Natural killer cell treated with Interleukin-12 subunit alpha and Interleukin-12 subunit beta and Interleukin-15 and Interleukin-18, amount 100 ng/mL, for 72 hours (primary cell): Measurements from ENCODE around the gene EXOG. TPM values are rescaled to one million over a fixed set of nuclear protein-coding genes. Genes with fewer than 3 reads are reported as not detected.

Source experiments
- ATAC-seq, 2 donors: fragments of 150-1000 bp; cut with Tn5 transposase in 1 of 2; sonication (Bioruptor Pico), chemical (Tn5 transposase) in 1 of 2; 2 replicates each; pipeline ENCODE4 v1.10.0; 2021
- DNase-seq: peaks from one replicate; pipeline ENCODE4 v3.0.0; 2022; ENCODE audit warnings: low spot score
- H3K27ac Mint-ChIP-seq, 2 donors: 1 replicate in 1 of 2; 2 replicates in 1 of 2; pipeline ENCODE4 v1.8.0; 2022; ENCODE audit warnings: mixed read lengths in 2 of 2, mild to moderate bottlenecking in 1 of 2, moderate library complexity in 1 of 2
- H3K27me3 Mint-ChIP-seq, 2 donors: 1 replicate in 1 of 2; 2 replicates in 1 of 2; pipeline ENCODE4 v1.8.0; 2022; ENCODE audit warnings: mixed read lengths in 2 of 2
- H3K36me3 Mint-ChIP-seq: one replicate; pipeline ENCODE4 v1.8.0; 2022; ENCODE audit warnings: mixed read lengths
- H3K4me1 Mint-ChIP-seq, 2 donors: 1 replicate in 1 of 2; 2 replicates in 1 of 2; pipeline ENCODE4 v1.8.0; 2022; ENCODE audit warnings: low read depth in 2 of 2, mixed read lengths in 2 of 2, mild to moderate bottlenecking in 1 of 2
- H3K4me3 Mint-ChIP-seq: one replicate; pipeline ENCODE4 v1.8.0; 2022; ENCODE audit warnings: mixed read lengths
- H3K9me3 Mint-ChIP-seq: 2 replicates; pipeline ENCODE4 v1.8.0; 2022; ENCODE audit warnings: mixed read lengths
- total RNA-seq, 2 donors: library from RNA; stranded (reverse); gene quantifications; one replicate each; pipeline ENCODE4 v1.2.3, GENCODE V29; 2022

The EXOG gene
- total RNA-seq, 2 donors from 2014 or later: 33.6 to 36.3 TPM

DNA sequence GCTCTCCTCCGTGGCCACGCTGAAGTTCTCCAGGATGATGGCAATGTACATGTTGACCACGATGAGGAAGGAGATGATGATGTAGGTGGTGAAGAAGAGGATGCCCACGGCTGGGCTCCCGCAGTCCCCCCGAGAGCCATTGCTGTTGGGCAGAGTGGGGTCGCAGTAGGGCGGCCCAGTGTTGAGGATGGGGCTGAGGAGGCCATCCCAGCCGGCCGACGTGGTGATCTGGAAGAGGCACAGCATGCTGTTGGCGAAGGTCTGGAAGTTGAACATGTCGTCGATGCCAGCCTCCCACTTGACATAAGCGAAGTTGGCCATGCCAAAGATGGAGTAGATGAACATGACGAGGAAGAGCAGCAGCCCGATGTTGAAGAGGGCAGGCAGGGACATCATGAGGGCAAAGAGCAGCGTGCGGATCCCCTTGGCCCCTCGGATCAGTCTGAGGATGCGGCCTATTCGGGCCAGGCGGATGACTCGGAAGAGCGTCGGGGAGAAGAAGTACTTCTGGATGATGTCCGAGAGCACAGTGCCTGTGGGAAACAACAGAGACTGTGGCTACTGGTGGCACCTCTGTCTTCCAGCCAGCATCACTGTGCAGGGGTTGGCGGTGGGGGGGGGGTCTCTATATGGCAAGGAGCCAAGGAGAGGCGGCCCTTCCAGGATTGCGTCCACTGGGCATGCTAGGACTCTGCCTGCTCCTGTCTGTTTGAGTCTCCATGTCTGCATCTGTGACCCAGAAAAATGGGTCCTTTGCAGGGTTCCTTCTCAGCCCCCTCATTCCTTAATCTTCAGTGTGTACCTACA is 55.1 kb downstream of the EXOG start:
- no peak for ATAC-seq
- no peak overlapping the region for H3K4me3 Mint-ChIP-seq
- no peaks in the 10 kb centered on the region for H3K9me3 Mint-ChIP-seq
- peaks cover 0 to 4% of the 10 kb centered on the region in 2 donors for H3K27me3 Mint-ChIP-seq
- no peak overlapping the region for H3K27ac Mint-ChIP-seq
- no peaks in the 10 kb centered on the region for H3K4me1 Mint-ChIP-seq
- DNase-seq: no peak
- no peaks in the 10 kb centered on the region for H3K36me3 Mint-ChIP-seq

DNA sequence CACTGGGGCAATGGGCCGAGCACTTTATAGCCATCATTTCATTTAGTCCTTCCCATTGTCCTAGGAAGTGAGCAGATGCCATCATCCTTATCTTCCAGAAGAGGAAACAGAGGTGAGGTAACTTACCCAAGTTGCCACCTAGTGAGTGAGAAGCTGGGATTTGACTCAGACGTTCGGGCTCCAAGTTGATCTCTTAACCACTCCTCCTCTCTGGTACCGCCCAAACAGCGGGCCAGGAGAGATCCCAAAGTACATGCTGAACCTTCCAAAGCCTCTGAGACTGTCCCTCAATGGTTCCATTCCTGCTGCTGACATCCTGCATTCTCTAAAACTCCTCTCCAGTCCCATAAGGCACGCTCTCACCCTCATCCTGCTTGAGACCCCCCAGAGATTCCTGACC is 56.2 kb downstream of the EXOG start:
- H3K4me1 Mint-ChIP-seq: no peaks in the 10 kb centered on the region
- peaks cover 0 to 4% of the 10 kb centered on the region in 2 donors for H3K27me3 Mint-ChIP-seq
- H3K27ac Mint-ChIP-seq: no peak overlapping the region
- no peak overlapping the region for H3K4me3 Mint-ChIP-seq
- H3K36me3 Mint-ChIP-seq: no peaks in the 10 kb centered on the region
- no peak for DNase-seq
- no peaks in the 10 kb centered on the region for H3K9me3 Mint-ChIP-seq
- ATAC-seq: no peak

DNA sequence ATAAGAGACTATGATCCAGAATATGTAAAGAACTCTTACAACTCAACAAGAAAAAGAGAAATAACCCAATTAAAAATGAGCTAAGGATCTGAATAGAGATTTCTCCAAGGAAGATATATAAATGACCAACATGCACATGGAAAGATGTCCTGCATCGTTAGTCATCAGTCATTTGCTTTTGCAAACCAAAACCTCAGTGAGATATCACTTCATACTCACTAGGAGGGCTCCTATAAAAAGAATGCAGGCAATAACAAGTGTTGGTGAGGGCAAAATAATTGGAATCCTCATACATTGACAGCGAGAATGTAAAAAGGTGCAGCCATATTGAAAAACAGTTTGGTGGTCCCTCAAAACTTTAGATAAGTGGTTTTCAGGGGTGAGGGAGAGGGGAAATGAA is 56.9 kb downstream of the EXOG start:
- DNase-seq: no peak
- no peak overlapping the region for H3K4me3 Mint-ChIP-seq
- H3K4me1 Mint-ChIP-seq: no peaks in the 10 kb centered on the region
- H3K27ac Mint-ChIP-seq: no peak overlapping the region
- no peaks in the 10 kb centered on the region for H3K36me3 Mint-ChIP-seq
- no peaks in the 10 kb centered on the region for H3K9me3 Mint-ChIP-seq
- ATAC-seq: no peak
- peaks cover 0 to 4% of the 10 kb centered on the region in 2 donors for H3K27me3 Mint-ChIP-seq

DNA sequence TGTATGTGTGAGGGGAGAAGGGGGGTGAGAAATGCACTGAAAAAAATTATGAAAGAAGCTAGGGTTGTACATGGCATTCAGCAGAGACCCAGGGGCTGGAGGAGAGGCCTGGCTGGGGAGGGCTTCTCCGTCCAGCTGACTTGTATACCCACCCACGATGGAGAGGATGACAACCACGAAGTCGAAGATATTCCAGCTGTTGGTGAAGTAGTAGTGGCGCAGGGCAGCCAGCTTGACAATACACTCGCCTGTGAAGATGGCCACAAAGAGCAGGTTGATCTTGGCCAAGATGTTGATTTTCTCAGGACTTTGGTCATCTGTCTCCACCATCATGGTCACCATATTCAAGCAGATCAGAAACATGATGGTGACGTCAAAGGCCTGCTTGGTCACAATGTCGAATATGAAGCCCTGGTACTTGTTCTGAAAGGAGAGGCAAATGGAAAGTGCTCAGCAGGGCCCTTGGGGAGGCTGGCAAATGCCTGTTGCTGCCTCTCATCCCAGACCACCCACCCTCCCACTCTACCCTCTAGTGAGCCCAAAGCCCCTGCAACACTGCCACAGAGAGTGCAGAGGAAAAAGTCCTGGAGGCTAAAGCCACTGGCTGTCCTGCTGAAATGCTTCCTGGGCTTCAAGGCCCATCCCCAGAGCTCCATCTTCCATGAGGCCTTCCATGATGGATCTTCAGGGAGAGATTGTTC is 58.1 kb downstream of the EXOG start:
- no peak for DNase-seq
- Mint-ChIP-seq H3K36me3 (no peaks in the 10 kb centered on the region), H3K9me3 (no peaks in the 10 kb centered on the region), H3K4me1 (no peaks in the 10 kb centered on the region), H3K27me3 (peaks cover 0 to 4% of the 10 kb centered on the region in 2 donors), H3K4me3 (no peak overlapping the region), H3K27ac (no peak overlapping the region)
- no peak for ATAC-seq

DNA sequence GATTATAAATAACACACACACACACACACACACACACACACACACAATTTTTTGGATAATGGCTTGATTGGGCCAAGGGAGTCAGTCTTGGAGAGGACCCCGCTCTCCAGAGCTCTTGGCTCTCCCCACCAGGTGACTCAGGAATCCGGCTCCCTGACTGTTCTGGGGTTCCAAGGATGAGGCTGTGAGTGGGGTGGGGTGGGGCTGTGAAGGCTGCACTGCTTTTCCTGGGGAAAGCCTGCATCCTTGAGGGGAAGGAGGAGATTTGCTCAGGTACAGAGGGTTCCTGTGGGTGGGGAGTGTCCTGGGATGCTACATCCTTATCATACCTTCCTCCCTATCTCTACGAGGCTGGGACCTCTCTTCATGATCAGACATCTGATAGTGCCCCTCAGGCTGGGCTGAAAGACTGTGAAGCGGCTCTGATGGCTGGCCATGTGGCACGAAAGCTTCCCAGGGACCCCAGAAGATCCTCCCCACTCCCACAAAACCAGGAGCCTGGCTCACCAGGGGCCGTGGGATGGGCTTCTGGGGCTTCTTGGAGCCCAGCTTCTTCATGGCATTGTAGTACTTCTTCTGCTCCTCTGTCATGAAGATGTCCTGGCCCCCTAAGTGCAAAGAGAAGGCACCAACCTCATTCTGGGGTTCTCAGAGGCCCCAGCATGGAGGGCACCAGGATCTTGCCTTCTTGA is 59.2 kb downstream of the EXOG start:
- H3K27me3 Mint-ChIP-seq: peaks cover 0 to 4% of the 10 kb centered on the region in 2 donors
- DNase-seq (no peak), ATAC-seq (no peak)

DNA sequence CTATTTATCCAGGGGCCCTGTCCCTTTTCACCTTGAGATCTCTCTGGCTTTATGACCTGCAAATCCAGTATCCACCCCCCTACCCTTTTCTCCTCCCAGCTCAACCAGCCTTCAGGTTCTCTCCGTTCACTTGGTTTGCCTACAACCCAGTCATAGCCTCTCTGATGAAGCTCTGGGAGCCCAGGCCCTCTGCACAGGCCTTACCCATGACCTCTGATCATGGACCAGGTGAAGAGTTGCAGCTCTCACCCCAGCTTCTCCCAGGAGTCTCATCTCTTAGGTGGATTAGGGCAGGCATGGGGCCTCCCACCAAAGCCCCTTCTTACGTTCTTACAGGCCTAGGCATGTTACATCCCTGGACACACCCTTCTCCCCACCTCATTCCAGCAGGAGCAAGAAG is 59.8 kb downstream of the EXOG start:
- Mint-ChIP-seq H3K4me1 (no peaks in the 10 kb centered on the region), H3K36me3 (no peaks in the 10 kb centered on the region), H3K9me3 (no peaks in the 10 kb centered on the region), H3K4me3 (no peak overlapping the region), H3K27ac (no peak overlapping the region), H3K27me3 (peaks cover 0 to 4% of the 10 kb centered on the region in 2 donors)
- DNase-seq: no peak
- ATAC-seq: no peak

More for the DNA sequence above, 59.2 kb downstream of the EXOG start:
- Mint-ChIP-seq H3K36me3 (no peaks in the 10 kb centered on the region), H3K4me1 (no peaks in the 10 kb centered on the region), H3K4me3 (no peak overlapping the region), H3K27ac (no peak overlapping the region), H3K9me3 (no peaks in the 10 kb centered on the region)

DNA sequence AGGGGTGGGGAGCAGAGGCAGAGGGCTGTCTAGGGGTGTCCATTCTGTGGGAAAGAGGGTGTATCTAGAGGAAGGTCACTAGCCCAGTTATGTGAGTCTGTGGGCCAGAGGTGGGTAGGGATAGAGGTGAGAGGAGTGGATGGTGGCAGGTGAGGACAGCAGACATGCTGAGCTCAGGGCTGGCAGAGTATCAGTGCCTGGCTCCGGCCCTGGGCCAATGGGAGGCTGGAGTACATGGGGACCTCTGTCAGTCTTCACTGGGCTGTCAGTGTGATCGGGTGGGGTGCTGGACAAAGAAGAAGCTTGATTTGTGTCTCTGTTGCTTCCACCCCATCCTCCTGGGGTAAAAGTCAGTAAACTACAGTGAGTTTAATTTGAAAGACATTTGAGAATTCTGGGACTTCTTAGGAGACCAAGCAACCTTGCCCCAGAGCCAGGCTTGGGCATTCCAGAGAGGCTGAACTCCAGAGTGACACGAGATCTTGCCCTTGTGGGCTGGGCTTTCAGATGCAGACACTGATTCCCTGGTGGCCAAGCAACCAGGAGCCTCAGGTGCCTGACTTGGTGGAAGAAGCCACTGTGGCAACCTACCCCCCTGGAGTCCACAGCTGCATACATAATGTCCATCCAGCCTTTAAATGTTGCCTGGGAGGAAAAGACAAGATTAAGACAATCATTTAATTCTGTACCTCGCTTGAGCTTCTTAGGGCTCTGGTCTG is 60.7 kb downstream of the EXOG start:
- Mint-ChIP-seq H3K4me1 (no peaks in the 10 kb centered on the region), H3K36me3 (no peaks in the 10 kb centered on the region), H3K9me3 (no peaks in the 10 kb centered on the region), H3K4me3 (no peak overlapping the region), H3K27ac (no peak overlapping the region), H3K27me3 (peaks cover 0 to 5% of the 10 kb centered on the region in 2 donors)
- no peak for DNase-seq
- peak in 1 of 2 donors; percentile 22 for ATAC-seq

DNA sequence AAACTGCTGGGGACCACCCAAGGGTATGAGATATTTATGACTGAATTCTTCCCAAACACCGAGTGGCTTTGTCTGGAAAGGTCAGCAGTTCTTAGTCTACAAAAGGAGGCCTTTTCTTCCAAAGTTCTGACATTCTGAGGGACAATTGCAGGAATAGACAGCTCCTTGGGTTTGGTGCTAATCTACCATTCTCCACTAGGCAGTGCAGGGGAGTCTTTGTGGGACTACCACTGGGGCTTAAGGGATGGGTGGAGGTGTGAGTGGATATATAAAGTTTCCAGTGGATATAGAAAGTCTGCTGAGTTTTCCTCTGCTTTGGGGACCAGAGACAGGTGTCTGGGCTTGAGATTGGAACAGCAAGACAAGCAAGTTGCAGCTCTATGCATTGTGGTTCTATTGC is 62.7 kb downstream of the EXOG start:
- no peaks in the 10 kb centered on the region for H3K9me3 Mint-ChIP-seq
- no peak overlapping the region for H3K4me3 Mint-ChIP-seq
- H3K27ac Mint-ChIP-seq: no peak overlapping the region
- no peaks in the 10 kb centered on the region for H3K4me1 Mint-ChIP-seq
- no peaks in the 10 kb centered on the region for H3K36me3 Mint-ChIP-seq
- H3K27me3 Mint-ChIP-seq: peaks cover 0 to 5% of the 10 kb centered on the region in 2 donors
- DNase-seq (no peak), ATAC-seq (no peak)

DNA sequence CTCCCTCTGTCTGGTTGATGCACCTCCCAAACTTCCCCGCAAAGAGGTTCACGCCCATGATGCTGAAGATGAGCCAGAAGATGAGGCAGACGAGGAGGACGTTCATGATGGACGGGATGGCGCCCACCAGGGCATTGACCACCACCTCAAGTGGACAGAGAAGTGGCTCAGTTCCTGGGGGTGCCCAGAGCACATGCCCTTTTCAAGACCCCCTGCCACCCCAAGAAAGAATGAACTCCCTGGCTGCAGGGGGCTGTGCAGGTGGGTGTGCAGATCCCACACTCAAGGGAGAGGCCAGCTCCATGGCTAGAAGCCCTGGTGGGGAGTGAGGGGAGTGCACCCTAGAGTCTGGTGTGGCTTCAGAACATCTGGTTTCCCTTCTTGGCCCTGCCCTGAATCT is 64.1 kb downstream of the EXOG start:
- Mint-ChIP-seq H3K27me3 (peaks cover 0 to 5% of the 10 kb centered on the region in 2 donors), H3K27ac (no peak overlapping the region), H3K36me3 (no peaks in the 10 kb centered on the region), H3K4me1 (no peaks in the 10 kb centered on the region), H3K4me3 (no peak overlapping the region), H3K9me3 (no peaks in the 10 kb centered on the region)
- DNase-seq: no peak
- ATAC-seq: no peak

DNA sequence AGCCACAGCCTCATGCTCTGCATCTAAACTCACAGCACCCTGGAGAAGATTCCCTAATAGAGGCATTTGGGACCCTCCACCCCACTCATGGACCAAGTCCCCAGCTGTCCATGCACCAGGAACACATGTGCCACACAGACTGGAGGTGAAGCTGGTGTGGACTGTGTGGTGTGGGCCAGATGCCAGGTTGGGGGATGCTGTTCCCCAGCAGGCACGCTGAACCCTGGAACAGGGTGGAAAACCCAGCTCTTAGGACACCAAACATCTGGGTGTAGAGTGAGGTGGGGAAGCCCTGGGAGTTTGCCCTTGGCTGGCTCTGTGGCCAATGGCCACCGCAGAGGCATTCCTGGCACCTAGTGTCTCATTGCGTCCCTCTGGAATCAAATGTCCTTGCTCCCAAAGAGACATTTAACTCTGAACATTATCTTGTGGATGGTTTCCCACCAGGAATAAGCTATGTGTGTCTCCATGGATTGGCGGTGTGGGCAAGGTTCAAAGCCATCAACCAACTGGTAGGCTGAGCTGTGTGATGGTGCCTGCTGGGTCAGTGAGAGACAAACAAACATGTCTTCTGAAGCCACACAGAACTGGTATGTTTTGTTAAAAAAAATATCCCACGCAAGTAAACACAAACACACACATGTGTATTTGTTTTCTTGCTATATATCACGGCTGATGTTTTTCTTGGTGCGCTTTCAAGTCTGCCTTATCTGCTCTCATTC is 65.0 kb downstream of the EXOG start:
- H3K4me3 Mint-ChIP-seq: no peak overlapping the region
- H3K4me1 Mint-ChIP-seq: no peaks in the 10 kb centered on the region
- H3K9me3 Mint-ChIP-seq: no peaks in the 10 kb centered on the region
- DNase-seq (no peak), ATAC-seq (no peak)
- no peak overlapping the region for H3K27ac Mint-ChIP-seq
- peaks cover 0 to 2% of the 10 kb centered on the region in 2 donors for H3K27me3 Mint-ChIP-seq
- no peaks in the 10 kb centered on the region for H3K36me3 Mint-ChIP-seq

DNA sequence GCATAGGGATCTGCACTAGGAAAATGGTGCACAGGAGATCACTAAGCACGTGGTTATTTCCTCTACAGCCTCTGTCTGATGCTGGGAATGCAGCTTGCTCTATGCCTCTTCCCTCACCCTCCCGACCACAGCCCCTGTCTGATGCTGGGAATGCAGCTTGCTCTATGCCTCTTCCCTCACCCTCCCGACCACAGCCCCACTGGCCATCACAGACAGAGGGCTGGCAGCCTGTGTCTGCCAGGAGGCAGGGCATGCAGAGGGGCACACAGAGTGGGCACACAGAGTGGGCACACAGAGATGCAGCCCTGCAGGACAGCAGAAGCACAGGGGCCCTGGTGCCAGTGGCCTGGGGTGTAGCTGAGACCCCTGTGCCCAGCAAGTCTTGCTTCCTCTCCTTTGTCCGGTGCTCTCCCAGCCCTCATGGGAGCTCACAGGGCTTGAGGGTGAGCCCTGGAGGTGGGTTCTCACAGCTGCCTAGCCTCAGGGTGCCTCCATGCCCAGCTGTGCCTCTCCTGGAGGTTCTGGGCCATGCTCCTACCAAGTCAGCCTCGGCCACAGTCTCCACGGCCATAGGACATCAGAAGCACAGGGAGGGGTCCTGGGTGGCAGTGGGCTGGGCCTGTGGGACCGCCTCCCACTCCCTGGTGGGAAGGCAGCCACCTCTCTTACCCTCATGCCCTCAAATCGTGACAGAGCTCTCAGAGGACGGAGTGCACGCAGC is 65.8 kb downstream of the EXOG start:
- DNase-seq: no peak
- Mint-ChIP-seq H3K36me3 (no peaks in the 10 kb centered on the region), H3K4me3 (no peak overlapping the region), H3K27me3 (peaks cover 0 to 2% of the 10 kb centered on the region in 2 donors), H3K4me1 (no peaks in the 10 kb centered on the region), H3K27ac (no peak overlapping the region), H3K9me3 (no peaks in the 10 kb centered on the region)
- ATAC-seq: no peak

DNA sequence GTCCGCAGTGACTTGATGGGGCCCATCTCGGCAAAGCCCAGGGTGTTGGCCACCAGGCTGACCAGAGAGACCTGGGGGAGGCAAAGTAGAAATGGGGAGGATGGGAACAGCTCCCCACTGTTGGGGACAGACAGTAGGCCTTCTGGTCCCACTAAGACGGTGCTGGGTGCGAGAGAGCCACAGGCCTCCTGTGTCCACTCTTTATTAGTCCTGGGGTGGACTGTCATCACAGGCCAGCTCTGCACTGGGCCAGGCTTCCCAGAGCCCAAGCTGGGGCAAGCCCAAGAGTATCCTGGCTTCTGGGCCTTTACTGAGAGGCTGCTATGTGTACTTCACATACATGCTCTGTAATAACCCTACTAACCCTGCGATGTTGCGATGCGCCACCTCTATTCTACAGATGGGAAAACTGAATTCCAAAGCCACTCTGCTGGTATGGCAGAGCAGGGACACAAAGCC is 66.4 kb downstream of the EXOG start:
- H3K4me3 Mint-ChIP-seq: no peak overlapping the region
- H3K4me1 Mint-ChIP-seq: no peaks in the 10 kb centered on the region
- no peaks in the 10 kb centered on the region for H3K9me3 Mint-ChIP-seq
- no peak overlapping the region for H3K27ac Mint-ChIP-seq
- ATAC-seq (no peak), DNase-seq (no peak)
- H3K36me3 Mint-ChIP-seq: no peaks in the 10 kb centered on the region
- H3K27me3 Mint-ChIP-seq: peaks cover 0 to 2% of the 10 kb centered on the region in 2 donors
